NCI-H2107 treated with DMSO at 0.1 percent for 48 hours (cell line): ENCODE data around the gene KIF26A.
A peak's percentile ranks its signal among the peaks of the same experiment; 100 is the strongest.

Experiments
- DNase-seq: peaks from one replicate; lab custom pipeline; 2025; ENCODE audit not compliant: unreplicated experiment; lab: John Stamatoyannopoulos, UW

Gene KIF26A

DNA sequence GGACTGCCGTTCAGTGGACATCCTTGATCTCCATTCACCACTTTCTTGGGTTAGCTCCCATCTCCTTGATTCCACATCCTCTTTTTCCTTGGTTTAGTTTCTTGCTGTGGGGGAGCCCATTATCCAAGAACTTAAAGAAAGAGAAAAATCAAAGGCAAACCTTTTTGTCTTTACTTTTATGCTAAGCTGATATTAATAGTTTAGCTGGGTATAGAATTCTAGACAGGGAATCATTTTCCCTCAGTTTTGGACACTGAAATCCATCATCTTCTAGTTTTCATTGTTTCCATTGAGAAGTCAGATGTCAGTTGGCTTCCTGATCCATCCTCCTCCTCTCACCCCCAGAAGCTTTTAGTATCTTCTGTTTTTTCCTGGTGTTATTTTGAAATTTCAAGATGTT, 8.8 kb upstream of the KIF26A start:
- no peak for DNase-seq

GRCh38 chr14:104130974-104131651, 7.3 kb upstream of the KIF26A start:
- DNase-seq, result peak; percentile 39

DNA sequence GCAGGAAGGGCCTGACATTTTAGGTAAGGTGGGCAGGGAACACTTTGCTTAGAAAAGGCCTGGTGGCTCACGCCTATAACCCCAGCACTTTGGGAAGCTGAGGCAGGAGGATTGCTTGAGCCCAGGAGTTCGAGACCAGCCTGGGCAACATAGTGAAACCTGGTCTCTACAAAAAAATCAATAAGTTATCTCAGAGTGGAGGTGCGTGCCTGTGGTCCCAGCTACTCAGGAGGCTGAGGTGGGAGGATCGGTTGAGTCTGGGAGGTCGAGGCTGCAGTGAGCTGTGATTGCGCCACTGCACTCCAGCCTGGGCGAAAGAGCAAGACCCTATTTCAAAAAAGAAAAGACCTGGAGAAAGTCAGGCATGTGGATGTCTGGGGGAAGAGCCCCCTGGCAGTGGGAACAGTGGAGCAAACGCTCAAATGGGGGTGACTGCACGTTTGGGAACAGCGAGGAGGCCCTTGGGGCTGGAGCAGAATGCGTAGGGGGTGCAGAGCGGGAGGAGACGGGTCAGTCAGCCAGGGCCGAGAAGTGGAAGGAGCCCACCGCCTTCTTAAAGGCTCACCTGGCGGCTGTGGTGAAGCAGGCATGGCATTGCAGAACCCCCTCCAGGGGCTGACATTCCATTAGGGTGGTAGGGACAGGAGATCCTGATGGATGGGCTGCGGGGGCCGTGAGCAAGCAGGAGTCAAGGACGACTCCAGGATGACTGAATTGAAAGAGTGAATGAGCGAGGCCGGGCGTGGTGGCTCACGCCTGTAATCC, 6.2 kb upstream of the KIF26A start:
- no peak for DNase-seq

DNA sequence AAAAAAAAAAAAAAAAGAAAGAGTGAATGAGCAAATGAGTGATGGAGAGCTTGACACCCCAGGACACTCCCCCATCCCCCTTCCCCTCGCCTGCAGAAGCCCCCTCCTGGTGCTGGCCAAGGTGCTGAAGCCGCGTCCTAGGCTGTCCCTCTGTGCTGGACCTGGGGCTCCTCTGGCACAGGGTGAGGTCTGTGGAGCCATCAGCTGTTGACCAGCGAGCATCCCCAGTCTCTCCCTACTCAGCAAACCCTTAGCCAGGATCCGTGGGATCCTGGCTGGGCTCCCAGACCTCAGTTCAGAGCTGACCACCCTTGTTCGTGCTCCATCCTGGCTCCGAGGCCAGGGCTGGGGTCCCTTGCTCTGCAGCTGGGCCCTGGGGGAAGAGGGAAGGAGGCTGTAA, 5.4 kb upstream of the KIF26A start:
- no peak for DNase-seq

- DNase-seq, result no peak
Observed at GRCh38 chr14:104133496-104133895, 4.9 kb upstream of the KIF26A start.

DNA sequence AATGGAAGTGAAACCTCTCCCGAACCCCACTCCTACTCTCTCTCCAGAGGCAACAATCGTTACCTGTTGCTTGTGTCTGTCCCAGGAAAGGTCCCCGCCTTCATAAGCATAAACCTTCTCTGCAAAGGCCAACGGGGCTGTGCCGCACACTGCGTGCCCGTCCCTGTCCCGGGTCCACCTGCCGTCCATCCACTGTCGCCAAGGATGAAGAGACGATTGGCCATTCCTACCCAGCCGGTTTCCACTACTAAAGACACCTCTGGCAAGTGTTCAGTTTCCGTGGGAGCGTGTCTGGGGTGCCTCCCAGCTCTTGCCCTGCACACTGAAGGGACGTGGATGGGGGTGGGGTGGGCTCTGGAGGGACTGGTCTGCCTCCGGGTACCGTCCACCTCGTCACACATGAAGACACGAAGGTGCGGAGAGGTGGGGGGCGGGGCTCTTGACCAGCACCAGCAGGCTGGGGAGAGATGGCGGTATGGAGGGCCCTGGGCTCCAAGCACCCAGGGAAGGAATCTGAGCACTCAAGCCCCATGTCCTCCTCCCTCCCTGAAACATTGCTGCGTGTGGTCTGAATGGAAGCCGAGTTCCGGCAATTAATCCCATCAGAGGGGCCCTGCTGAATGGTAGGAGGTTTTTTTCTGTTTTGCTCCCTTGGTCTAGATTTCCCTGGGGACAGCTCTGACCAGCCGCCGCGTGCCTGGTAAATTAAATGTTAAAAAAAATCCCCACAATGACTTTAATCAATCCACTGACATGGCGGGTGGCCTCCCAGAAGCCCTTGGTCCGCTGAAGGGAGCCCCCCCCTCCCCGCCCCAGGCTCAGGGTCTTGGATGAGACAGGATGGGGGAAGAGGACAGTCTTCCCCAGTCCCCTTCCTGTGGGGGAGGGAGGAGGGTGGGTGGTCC, 4.1 kb upstream of the KIF26A start:
- no peak for DNase-seq

- DNase-seq, result no peak
Observed at GRCh38 chr14:104135121-104135903, 3.1 kb upstream of the KIF26A start.

DNA sequence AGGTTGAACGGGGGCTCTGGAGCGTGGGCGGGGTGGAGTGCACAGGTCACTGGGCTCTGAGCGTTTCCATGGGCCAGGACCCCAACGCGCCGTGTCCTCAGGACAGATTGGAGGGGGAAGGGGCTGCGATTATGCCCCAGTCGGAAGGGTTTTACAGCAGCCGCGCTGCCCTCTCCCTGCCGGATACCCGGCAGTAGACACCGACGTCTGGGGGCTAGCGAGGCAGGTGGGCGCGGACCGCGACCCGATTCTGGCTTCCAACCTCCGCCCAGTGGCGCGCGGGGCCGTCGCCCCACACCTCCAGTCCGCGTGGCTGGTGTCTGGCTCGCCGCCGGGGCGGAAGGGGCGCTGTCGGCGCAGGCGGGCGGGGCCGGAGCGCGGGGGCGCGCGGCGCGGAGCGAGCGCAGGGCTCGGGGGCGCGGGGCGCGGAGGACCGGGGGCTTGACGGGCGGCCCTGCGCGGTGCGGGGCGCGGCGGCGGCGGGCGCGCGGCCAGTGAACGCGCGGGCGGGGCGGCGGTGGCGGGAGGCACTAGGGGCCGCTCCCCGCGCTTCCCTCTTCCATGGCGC, 2.4 kb upstream of the KIF26A start:
- no peak for DNase-seq

- DNase-seq, result no peak
Observed at GRCh38 chr14:104136472-104137296, 1.7 kb upstream of the KIF26A start.

DNA sequence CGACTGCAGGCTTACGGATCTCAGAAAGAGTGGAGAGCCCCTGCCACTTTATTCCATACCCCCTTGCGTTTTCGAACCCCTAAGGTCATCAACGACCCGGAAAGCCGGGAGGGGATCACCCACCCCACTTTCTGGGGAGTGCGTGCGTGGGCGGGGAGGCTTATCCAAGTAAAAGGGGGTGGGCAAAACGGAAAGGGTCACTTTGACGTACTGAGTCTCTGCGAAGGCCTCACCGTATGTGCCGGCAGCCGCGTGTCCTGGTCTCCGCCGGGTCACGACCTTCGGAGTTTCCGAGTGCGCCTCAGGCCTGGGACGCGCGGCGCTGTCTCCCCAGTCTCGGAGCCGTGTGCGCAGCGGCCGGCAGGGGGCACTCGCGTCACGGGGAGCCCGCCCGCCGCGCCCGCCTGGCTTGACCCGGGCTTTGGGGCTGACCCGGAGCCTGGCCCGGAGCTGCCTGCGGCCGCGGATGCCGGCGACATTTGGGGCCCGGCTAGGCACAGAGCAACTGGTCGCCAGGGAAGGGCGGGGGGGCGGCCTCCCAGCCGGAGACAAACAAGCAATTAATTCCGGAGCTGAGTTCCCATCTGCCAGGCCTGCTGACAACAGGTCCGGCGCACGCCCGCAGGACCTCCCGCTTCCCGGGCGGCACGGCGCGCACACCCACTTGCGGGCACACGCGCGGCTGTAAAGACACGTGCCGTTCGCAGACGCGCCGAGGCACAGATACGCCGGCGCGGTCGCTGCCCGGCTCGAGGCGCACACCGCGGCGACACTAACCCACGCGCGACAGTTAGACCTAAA, 890 bp upstream of the KIF26A start:
- no peak for DNase-seq

- no peak for DNase-seq
Observed at GRCh38 chr14:104138718-104139459, 502 bp downstream of the KIF26A start.

- DNase-seq, result no peak
Observed at GRCh38 chr14:104139460-104140212, 1.2 kb downstream of the KIF26A start.

DNA sequence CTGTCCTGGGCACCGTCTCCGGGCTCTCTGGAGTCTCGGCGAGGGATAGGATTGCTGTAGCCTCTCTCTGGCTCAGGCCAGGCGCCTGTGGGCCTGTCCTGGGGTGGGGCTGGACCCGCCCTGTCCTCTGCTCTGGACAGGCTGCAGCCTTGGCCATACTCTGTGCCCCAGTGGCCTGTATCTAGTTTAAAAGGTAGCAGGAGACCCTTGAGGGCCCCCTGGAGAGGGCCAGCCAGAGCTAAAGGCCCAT, 1.8 kb downstream of the KIF26A start:
- DNase-seq, result no peak

DNA sequence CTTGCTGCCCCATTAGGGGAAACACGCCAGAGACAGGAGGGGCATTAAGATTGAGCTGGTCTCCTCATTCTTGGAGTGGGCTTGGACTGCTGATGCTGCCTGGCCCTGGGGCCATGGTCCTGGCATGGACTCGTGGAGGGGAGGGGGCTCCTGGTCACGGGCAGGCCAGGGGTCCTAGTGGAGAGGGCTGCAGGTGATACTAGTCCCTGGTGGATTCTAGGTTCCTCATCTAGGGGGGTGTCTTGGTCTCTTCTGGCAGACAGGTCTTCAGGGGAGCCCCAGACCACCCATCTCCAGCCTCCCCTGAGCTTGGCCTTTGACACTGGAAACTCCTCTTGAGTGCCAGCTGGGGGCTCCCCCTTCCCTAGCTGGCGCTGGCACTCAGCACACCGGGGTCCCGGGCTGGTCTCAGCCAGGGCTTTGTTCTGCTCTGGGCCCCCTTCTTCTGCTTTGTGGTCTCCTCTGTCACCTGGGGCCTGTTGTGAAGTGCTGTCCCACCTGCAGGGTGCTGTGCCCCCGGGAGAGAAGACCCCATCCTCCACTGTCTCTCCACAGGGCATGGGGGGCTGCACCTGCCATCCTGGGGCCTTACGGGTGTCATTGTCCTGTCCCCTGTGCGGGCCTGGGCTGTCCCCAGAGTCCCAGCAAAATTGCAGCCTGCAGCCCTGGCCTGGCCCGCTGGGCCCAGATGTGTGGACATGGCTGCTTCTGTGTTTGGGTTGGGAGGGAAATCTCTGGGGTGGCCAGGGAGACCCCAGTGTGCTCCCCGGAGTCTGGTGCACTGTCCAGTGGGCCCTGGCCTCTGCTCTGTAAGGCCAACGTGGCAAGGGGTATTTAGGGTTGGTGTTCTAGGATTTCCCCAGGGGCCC, 2.3 kb downstream of the KIF26A start:
- no peak for DNase-seq

DNA sequence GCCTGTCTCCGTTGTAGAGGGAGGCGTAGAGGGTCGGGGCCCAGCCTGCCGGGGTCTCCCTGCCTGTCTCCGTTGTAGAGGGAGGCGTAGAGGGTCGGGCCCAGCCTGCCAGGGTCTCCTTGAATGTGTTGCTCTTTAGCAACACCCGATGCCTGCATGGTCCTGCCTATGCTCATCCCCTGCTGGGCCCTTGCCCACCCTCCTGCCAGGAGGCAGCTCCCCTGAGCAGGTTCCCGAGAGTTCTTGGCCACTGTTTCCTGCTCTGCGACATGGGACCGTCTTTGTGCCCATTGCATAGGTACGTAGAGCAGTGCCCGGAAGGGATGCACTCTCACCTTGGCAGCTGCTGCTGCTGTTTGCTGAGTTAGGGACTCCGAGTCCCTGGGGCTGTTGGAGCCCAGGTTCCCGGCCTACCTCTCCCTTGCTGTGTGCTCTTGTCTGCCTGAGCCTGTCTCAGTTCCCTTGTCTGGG, 3.3 kb downstream of the KIF26A start:
- no peak for DNase-seq

- no peak for DNase-seq
Observed at GRCh38 chr14:104142136-104142945, 4.0 kb downstream of the KIF26A start.
